ENCODE data around the gene SERBP1.
A peak's percentile ranks its signal among the peaks of the same experiment; 100 is the strongest.

The SERBP1 gene

GRCh38 chr1:67479146-67479891 lies 49.1 kb upstream of the SERBP1 start:
- Histone ChIP-seq H3K9me3 (ENCODE audit: control insufficient read depth, insufficient read depth, low read depth, low read length) (no peaks in the 10 kb centered on the region), H3K27ac (ENCODE audit: extremely low read depth, low read depth, low read length) (no peak overlapping the region; the same call in 1 of the 2 replicates), H3K4me3 (ENCODE audit: low read depth, low read length) (no peak overlapping the region), H3K36me3 (ENCODE audit: control insufficient read depth in 2 of 2, insufficient read depth in 1 of 2, low read length in 2 of 2) (no peaks in the 10 kb centered on the region), H3K4me1 (ENCODE audit: control insufficient read depth, insufficient read depth, low read length) (peaks cover 8% of the 10 kb centered on the region)
- CTCF ChIA-PET = interaction anchor here (0.9 to 2.2 kb wide), 3 partner anchors 9 to 129 kb away, joined by 3 to 12 read pairs (median 3); no protein-coding TSS in a partner anchor
- POLR2A ChIA-PET = interaction anchor here (0.6 to 0.7 kb wide), 2 partner anchors 49 to 847 kb away, joined by 3 to 5 read pairs; partner anchors contain the start of gene SERBP1
- TF ChIP-seq, protein P1, sequence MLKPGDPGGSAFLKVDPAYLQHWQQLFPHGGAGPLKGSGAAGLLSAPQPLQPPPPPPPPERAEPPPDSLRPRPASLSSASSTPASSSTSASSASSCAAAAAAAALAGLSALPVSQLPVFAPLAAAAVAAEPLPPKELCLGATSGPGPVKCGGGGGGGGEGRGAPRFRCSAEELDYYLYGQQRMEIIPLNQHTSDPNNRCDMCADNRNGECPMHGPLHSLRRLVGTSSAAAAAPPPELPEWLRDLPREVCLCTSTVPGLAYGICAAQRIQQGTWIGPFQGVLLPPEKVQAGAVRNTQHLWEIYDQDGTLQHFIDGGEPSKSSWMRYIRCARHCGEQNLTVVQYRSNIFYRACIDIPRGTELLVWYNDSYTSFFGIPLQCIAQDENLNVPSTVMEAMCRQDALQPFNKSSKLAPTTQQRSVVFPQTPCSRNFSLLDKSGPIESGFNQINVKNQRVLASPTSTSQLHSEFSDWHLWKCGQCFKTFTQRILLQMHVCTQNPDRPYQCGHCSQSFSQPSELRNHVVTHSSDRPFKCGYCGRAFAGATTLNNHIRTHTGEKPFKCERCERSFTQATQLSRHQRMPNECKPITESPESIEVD (tag by site-specific recombination; IDR thresholded peaks at IDR 0.05) = 0 out of 2 replicates have a peak, but pooled peaks have one; percentile 37
- TF ChIP-seq ZNF341 (tag by site-specific recombination; IDR thresholded peaks at IDR 0.05; ENCODE audit: low read depth) (no peak), ZIC2 (tag by site-specific recombination; IDR thresholded peaks at IDR 0.05) (peak; percentile 43; the same call in 1 of the 2 replicates), ZNF23 (tag by site-specific recombination; IDR thresholded peaks at IDR 0.05; ENCODE audit: borderline replicate concordance) (no peak), GLIS2 (tag by site-specific recombination; IDR thresholded peaks at IDR 0.05) (peak; percentile 39), IKZF3 (tag by site-specific recombination; IDR thresholded peaks at IDR 0.05) (no peak), ZNF624 (tag by site-specific recombination; IDR thresholded peaks at IDR 0.05) (no peak), PRDM10 (tag by site-specific recombination; IDR thresholded peaks at IDR 0.05) (peak; percentile 88), ZNF366 (tag by site-specific recombination; conservative IDR thresholded peaks at IDR 0.05) (0 out of 2 replicates have a peak, but pooled peaks have one; percentile 27), ZNF558 (tag by site-specific recombination; IDR thresholded peaks at IDR 0.05) (no peak), ZNF223 (tag by site-specific recombination; IDR thresholded peaks at IDR 0.05) (no peak), ZNF596 (tag by site-specific recombination; IDR thresholded peaks at IDR 0.05) (no peak), FEZF1 (tag by site-specific recombination; IDR thresholded peaks at IDR 0.05) (no peak), GLIS1 (tag by site-specific recombination; IDR thresholded peaks at IDR 0.05) (peak; percentile 75), ZEB2 (tag by site-specific recombination; IDR thresholded peaks at IDR 0.05) (no peak), ZNF501 (tag by site-specific recombination; IDR thresholded peaks at IDR 0.05) (no peak), ZNF274 (IDR thresholded peaks at IDR 0.05; ENCODE audit: low read length) (no peak), ZNF274 (tag by site-specific recombination; IDR thresholded peaks at IDR 0.05; ENCODE audit: borderline replicate concordance) (no peak), PATZ1 (tag by site-specific recombination; IDR thresholded peaks at IDR 0.05) (peak; percentile 48; the same call in 1 of the 2 replicates), ZNF19 (tag by site-specific recombination; IDR thresholded peaks at IDR 0.05; ENCODE audit: low read depth) (no peak), ZNF555 (tag by site-specific recombination; conservative IDR thresholded peaks at IDR 0.05) (no peak), ZNF18 (tag by site-specific recombination; IDR thresholded peaks at IDR 0.05) (peak; percentile 64)
- TF ChIP-seq, protein P2, sequence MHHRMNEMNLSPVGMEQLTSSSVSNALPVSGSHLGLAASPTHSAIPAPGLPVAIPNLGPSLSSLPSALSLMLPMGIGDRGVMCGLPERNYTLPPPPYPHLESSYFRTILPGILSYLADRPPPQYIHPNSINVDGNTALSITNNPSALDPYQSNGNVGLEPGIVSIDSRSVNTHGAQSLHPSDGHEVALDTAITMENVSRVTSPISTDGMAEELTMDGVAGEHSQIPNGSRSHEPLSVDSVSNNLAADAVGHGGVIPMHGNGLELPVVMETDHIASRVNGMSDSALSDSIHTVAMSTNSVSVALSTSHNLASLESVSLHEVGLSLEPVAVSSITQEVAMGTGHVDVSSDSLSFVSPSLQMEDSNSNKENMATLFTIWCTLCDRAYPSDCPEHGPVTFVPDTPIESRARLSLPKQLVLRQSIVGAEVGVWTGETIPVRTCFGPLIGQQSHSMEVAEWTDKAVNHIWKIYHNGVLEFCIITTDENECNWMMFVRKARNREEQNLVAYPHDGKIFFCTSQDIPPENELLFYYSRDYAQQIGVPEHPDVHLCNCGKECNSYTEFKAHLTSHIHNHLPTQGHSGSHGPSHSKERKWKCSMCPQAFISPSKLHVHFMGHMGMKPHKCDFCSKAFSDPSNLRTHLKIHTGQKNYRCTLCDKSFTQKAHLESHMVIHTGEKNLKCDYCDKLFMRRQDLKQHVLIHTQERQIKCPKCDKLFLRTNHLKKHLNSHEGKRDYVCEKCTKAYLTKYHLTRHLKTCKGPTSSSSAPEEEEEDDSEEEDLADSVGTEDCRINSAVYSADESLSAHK (tag by site-specific recombination; IDR thresholded peaks at IDR 0.05) = no peak
